GM23248 (cell line): ENCODE results near the gene ZNF627. TPM values are rescaled to one million over a fixed set of nuclear protein-coding genes. Genes with fewer than 3 reads are reported as not detected.

Experiments used
- DNase-seq: peaks from one replicate; pipeline ENCODE4 v3.0.0-alpha.2; 2015
- H2AFZ ChIP-seq: fragments of 200-600 bp; sonication (generic); 2 replicates; pipeline ENCODE4 v1.6.1; 2016; ENCODE audit warnings: antibody characterized with exemption
- H3F3A ChIP-seq: fragments of 200-600 bp; sonication (generic); 2 replicates; pipeline ENCODE4 v1.6.1; 2016; ENCODE audit warnings: mild to moderate bottlenecking, antibody characterized with exemption, mixed run types; ENCODE audit not compliant: insufficient read depth
- H3K27ac ChIP-seq: fragments of 200-600 bp; sonication (generic); 2 replicates; pipeline ENCODE4 v1.5.1; 2016; ENCODE audit warnings: mild to moderate bottlenecking
- H3K27me3 ChIP-seq: fragments of 200-600 bp; sonication (generic); replicated peaks from 2 replicates; pipeline ENCODE4 v1.6.1; 2016; ENCODE audit warnings: mild to moderate bottlenecking; ENCODE audit not compliant: insufficient read depth
- H3K36me3 ChIP-seq: fragments of 200-600 bp; sonication (generic); 2 replicates; pipeline ENCODE4 v1.6.1; 2016; ENCODE audit warnings: low read depth, mild to moderate bottlenecking
- H3K4me1 ChIP-seq: fragments of 200-600 bp; sonication (generic); 2 replicates; pipeline ENCODE4 v1.6.1; 2016; ENCODE audit warnings: mild to moderate bottlenecking; ENCODE audit not compliant: insufficient read depth
- H3K4me2 ChIP-seq: fragments of 200-600 bp; sonication (generic); one replicate; pipeline ENCODE4 v1.6.1; 2016; ENCODE audit warnings: mild to moderate bottlenecking; ENCODE audit not compliant: unreplicated experiment
- H3K4me3 ChIP-seq: fragments of 200-600 bp; sonication (generic); 2 replicates; pipeline ENCODE4 v1.5.1; 2016; ENCODE audit warnings: mild to moderate bottlenecking
- H3K79me2 ChIP-seq: fragments of 200-600 bp; sonication (generic); 2 replicates; pipeline ENCODE4 v1.6.1; 2016; ENCODE audit warnings: mild to moderate bottlenecking; ENCODE audit not compliant: insufficient read depth
- H3K9ac ChIP-seq: fragments of 200-600 bp; sonication (generic); 2 replicates; pipeline ENCODE4 v1.6.1; 2016; ENCODE audit warnings: mild to moderate bottlenecking
- H3K9me2 ChIP-seq: fragments of 200-600 bp; sonication (generic); 2 replicates; pipeline ENCODE4 v1.6.1; 2016; ENCODE audit warnings: mixed run types, mild to moderate bottlenecking, moderate library complexity; ENCODE audit not compliant: insufficient read depth
- H3K9me3 ChIP-seq: fragments of 200-600 bp; sonication (generic); one replicate; pipeline ENCODE4 v1.6.1; 2017; ENCODE audit warnings: low read depth
- H4K20me1 ChIP-seq: fragments of 200-600 bp; sonication (generic); 2 replicates; pipeline ENCODE4 v1.6.0; 2016; ENCODE audit not compliant: insufficient read depth
- EZH2 ChIP-seq: fragments of 200-600 bp; sonication (generic); IDR thresholded peaks from 2 replicates; pipeline ENCODE4 v1.6.1; 2018; ENCODE audit warnings: antibody characterized with exemption, mild to moderate bottlenecking; ENCODE audit not compliant: insufficient read depth, poor library complexity, severe bottlenecking
- EZH2phosphoT487 ChIP-seq: fragments of 200-600 bp; sonication (generic); IDR thresholded peaks from 2 replicates; pipeline ENCODE4 v1.6.1; 2018; ENCODE audit warnings: antibody characterized with exemption, moderate library complexity, mild to moderate bottlenecking, low read depth; ENCODE audit not compliant: insufficient read depth
- WGBS, 2 experiments: methylation state at CpG; one replicate each; pipeline ENCODE4 v1.1.6; 2015 to 2017; ENCODE audit warnings: low lambda C conversion rate in 2 of 2, low coverage in 1 of 2; ENCODE audit errors: missing lambda C conversion rate in 2 of 2; 5-methylcytosine and 5-hydroxymethylcytosine counted together
- in situ Hi-C: fragments of 300-500 bp; cut with MboI; formaldehyde crosslinking; loops from 2 replicates; pipeline ENCODE4 v1.15.0; 2020
- polyA plus RNA-seq: library from polyadenylated mRNA; unstranded; fragments of >200 nt; fragmentation: Nextera tagmentation; extraction: Ambion mirVana; gene quantifications from 2 replicates; pipeline ENCODE4 v1.2.1, GENCODE V29; 2016
- total RNA-seq: library from RNA; depleted of rRNA; stranded (reverse); fragments of >200 nt; shearing (Covaris generic); gene quantifications from 2 replicates; pipeline ENCODE4 v1.2.3, GENCODE V29; 2014

The ZNF627 gene
- total and polyA plus RNA-seq, 2 experiments from 2014 or later = 7.7 to 13.8 TPM

DNA sequence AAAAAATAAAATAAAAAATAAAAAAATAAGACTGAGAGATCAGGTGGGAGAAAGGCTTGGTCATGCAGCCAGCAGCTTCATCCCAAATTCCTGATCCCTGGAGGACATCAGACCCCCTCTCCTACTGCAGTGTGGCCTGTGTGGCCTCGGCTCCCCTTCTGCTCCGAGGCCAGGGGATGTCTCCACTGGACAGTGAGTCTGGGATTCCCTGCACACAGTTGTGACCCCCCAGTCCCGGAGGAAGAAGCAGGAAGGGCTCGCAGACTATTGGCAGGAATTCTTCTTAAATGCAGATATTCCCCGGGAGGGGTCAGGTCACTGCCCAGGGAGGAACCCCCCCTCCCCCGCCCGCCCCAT lies 41.9 kb downstream of the ZNF627 start:
- Histone ChIP-seq H2AFZ (0 out of 2 replicates have a peak overlapping the region, but pooled peaks have one; percentile 16), H3K9me2 (no peaks in the 10 kb centered on the region), H3K27me3 (no peaks in the 10 kb centered on the region), H3K4me2 (peak overlapping the region; percentile 88), H3F3A (no peaks in the 10 kb centered on the region), H3K27ac (no peak overlapping the region), H3K36me3 (no peaks in the 10 kb centered on the region), H3K79me2 (no peaks in the 10 kb centered on the region), H3K4me1 (no peaks in the 10 kb centered on the region), H3K9ac (no peak overlapping the region), H4K20me1 (no peaks in the 10 kb centered on the region), H3K4me3 (peak overlapping the region; percentile 79; the same call in 1 of the 2 replicates), H3K9me3 (no peaks in the 10 kb centered on the region)
- WGBS, 2 experiments = 3 to 6% methylated on average over 5 to 7 of the region's 7 CpGs
- DNase-seq = no peak
- TF ChIP-seq EZH2 = no peak
- TF ChIP-seq EZH2phosphoT487 = no peak
- in situ Hi-C loops = no loop called here

- Histone ChIP-seq H3K27ac (peak overlapping the region; percentile 21), H4K20me1 (no peaks in the 10 kb centered on the region), H3K79me2 (no peaks in the 10 kb centered on the region), H3K4me3 (peak overlapping the region; percentile 79), H3K9ac (peak overlapping the region; percentile 83), H3K27me3 (no peaks in the 10 kb centered on the region), H3K9me2 (no peaks in the 10 kb centered on the region), H3K36me3 (no peaks in the 10 kb centered on the region), H3K4me1 (no peaks in the 10 kb centered on the region), H3K4me2 (peak overlapping the region; percentile 88), H3F3A (no peaks in the 10 kb centered on the region), H3K9me3 (no peaks in the 10 kb centered on the region), H2AFZ (peak overlapping the region; percentile 82)
- 0 to 1% methylated on average over 50 to 55 of the region's 55 CpGs for WGBS, 2 experiments
- peak; percentile 98 for DNase-seq
- in situ Hi-C loops = no loop called here
- no peak for TF ChIP-seq EZH2
- no peak for TF ChIP-seq EZH2phosphoT487
Observed at GRCh38 chr19:11639602-11640471, 42.6 kb downstream of the ZNF627 start.

- Histone ChIP-seq H3K27me3 (no peaks in the 10 kb centered on the region), H3K4me3 (no peak overlapping the region), H4K20me1 (no peaks in the 10 kb centered on the region), H3K9ac (no peak overlapping the region), H3K4me1 (no peaks in the 10 kb centered on the region), H3K9me2 (no peaks in the 10 kb centered on the region), H3K27ac (no peak overlapping the region), H3K36me3 (no peaks in the 10 kb centered on the region), H3F3A (no peaks in the 10 kb centered on the region), H2AFZ (no peak overlapping the region), H3K79me2 (no peaks in the 10 kb centered on the region), H3K4me2 (no peak overlapping the region), H3K9me3 (no peaks in the 10 kb centered on the region)
- in situ Hi-C loops = no loop called here
- TF ChIP-seq EZH2phosphoT487 (no peak), EZH2 (no peak)
- no peak for DNase-seq
- 73 to 84% methylated on average over 7 of the region's 7 CpGs for WGBS, 2 experiments
Observed at GRCh38 chr19:11641244-11641643, 44.0 kb downstream of the ZNF627 start.

DNA sequence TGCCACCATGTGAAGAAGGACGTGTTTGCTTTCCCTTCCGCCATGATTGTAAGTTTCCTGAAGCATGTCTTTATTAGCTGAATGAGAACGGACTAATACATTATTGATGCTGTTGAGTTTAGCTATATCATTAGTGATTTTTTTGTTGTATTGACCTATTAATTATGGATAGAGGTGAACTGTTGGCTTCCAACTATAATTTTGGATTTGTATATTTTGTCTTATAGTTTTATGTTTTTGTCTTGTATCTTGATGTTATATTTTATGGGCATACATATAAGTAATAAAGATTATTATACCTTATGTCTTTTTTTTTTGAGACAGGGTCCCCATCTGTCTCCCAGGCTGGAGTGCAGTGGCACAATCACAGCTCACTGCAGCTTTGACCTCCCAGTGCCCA lies 45.6 kb downstream of the ZNF627 start:
- Histone ChIP-seq H3K9ac (no peak overlapping the region), H3K79me2 (no peaks in the 10 kb centered on the region), H3K4me3 (no peak overlapping the region), H3K27ac (no peak overlapping the region), H3K27me3 (no peaks in the 10 kb centered on the region), H3K4me1 (no peaks in the 10 kb centered on the region), H3K36me3 (no peaks in the 10 kb centered on the region), H4K20me1 (no peaks in the 10 kb centered on the region), H3F3A (no peaks in the 10 kb centered on the region), H3K9me2 (no peaks in the 10 kb centered on the region), H2AFZ (no peak overlapping the region), H3K4me2 (no peak overlapping the region), H3K9me3 (no peaks in the 10 kb centered on the region)
- in situ Hi-C loops = no loop called here
- no peak for DNase-seq
- TF ChIP-seq EZH2 (no peak), EZH2phosphoT487 (no peak)
- 97 to 99% methylated on average over 3 of the region's 3 CpGs for WGBS, 2 experiments
